Transverse colon (tissue), 4 donors: ENCODE measurements around the gene CST7. TPM values are rescaled to one million over a fixed set of nuclear protein-coding genes. Genes with fewer than 3 reads are reported as not detected.

Experiments
- DNase-seq: peaks from one replicate; pipeline ENCODE4 v3.0.0-alpha.2; 2019
- H3K27ac ChIP-seq, 4 donors: fragments of 200-600 bp; sonication (generic); 2 replicates each; pipeline ENCODE4 v1.5.1; 2016 to 2018; ENCODE audit warnings: inconsistent platforms in 4 of 4
- H3K27me3 ChIP-seq: fragments of 200-600 bp; sonication (generic); 2 replicates; pipeline ENCODE4 v1.5.1; 2017; ENCODE audit warnings: inconsistent platforms
- H3K36me3 ChIP-seq, 4 donors: fragments of 200-600 bp; sonication (generic); 2 replicates each; pipeline ENCODE4 v1.5.1; 2017 to 2019; ENCODE audit warnings: inconsistent platforms in 4 of 4
- H3K4me1 ChIP-seq, 4 donors: fragments of 200-600 bp; sonication (generic); 2 replicates each; pipeline ENCODE4 v1.5.1; 2017 to 2020; ENCODE audit warnings: inconsistent platforms in 4 of 4
- H3K4me3 ChIP-seq, 4 donors: fragments of 200-600 bp; sonication (generic); 1 replicate in 1 of 4; 2 replicates in 3 of 4; pipeline versions ENCODE4 v1.5.1 to v1.6.1; 2017 to 2019; ENCODE audit warnings: inconsistent platforms in 4 of 4
- H3K9me3 ChIP-seq, 2 donors: fragments of 200-600 bp; sonication (generic); 2 replicates each; pipeline ENCODE4 v1.5.1; 2017 to 2019; ENCODE audit warnings: inconsistent platforms in 2 of 2
- EP300 ChIP-seq: sonication (generic); formaldehyde crosslinking; IDR thresholded peaks from one replicate; pipeline ENCODE4 v1.6.1; 2017; ENCODE audit warnings: antibody characterized with exemption, low read depth
- POLR2A ChIP-seq: fragments of 450-650 bp; IDR thresholded peaks from one replicate; pipeline ENCODE4 v1.6.1; 2016; ENCODE audit warnings: antibody characterized with exemption, mild to moderate bottlenecking, moderate library complexity
- POLR2AphosphoS5 ChIP-seq, 3 donors: sonication (generic); formaldehyde crosslinking; IDR thresholded peaks; one replicate each; pipeline ENCODE4 v1.6.1; 2016; ENCODE audit warnings: antibody characterized with exemption in 3 of 3
- WGBS, 2 donors: methylation state at CpG; one replicate each; pipeline ENCODE4 v1.1.5; 2018; ENCODE audit warnings: low coverage in 1 of 2; 5-methylcytosine and 5-hydroxymethylcytosine counted together
- in situ Hi-C, 4 donors: fragments of 200-750 bp; cut with MboI; loops; one replicate each; pipeline versions ENCODE4 v1.15.0 to v1.15.1; 2017; ENCODE audit warnings: low sequenced_read_pairs in 3 of 4, low pct_ligation_motif_present in 1 of 4, low pct_unique_long_range_greater_than_20kb in 1 of 4
- intact Hi-C: fragments of 100-400 bp; cut with DNase I; formaldehyde crosslinking; loops from one replicate; pipeline ENCODE4 v1.15.1; 2023; ENCODE audit warnings: low total_unique reads
- small RNA-seq, 4 donors: library from RNA; depleted of rRNA; stranded (forward); fragments of <200 nt; gene quantifications; one replicate each; pipeline ENCODE3, GENCODE V24; 2016
- total RNA-seq, 4 donors: library from RNA; depleted of rRNA; stranded (reverse); fragments of >200 nt; gene quantifications; one replicate each; pipeline ENCODE4 v1.1.0, GENCODE V29; 2016
- TF ChIP-seq, protein P1 (sequence below), 5 experiments: fragments of 200-600 bp in 3 of 5; fragments of 450-650 bp in 2 of 5; sonication (generic) in 3 of 5; IDR thresholded peaks; 1 replicate in 2 of 5; 2 replicates in 3 of 5; pipeline ENCODE4 v1.5.1; 2016 to 2017; ENCODE audit warnings: antibody characterized with exemption in 5 of 5, inconsistent platforms in 3 of 5, mild to moderate bottlenecking in 2 of 5, moderate library complexity in 1 of 5

Gene CST7
- total RNA-seq, 4 donors from 2014 or later: 3.2 to 3.3 TPM; not detected in 2

- H3K36me3 ChIP-seq: peaks cover 0 to 17% (median 8%) of the 10 kb centered on the region in 4 donors
- in situ Hi-C loops: loop anchor here in 1 of 4 donors (25.0 kb wide), 1 partner anchor 154 kb away; no protein-coding TSS in a partner anchor
Measured at GRCh38 chr20:25008388-25009217, 59.5 kb downstream of the CST7 start.

More at GRCh38 chr20:25008388-25009217, 59.5 kb downstream of the CST7 start:
- Histone ChIP-seq H3K4me3 (no peak overlapping the region), H3K4me1 (peaks cover 0 to 14% (median 6%) of the 10 kb centered on the region in 4 donors), H3K9me3 (no peaks in the 10 kb centered on the region), H3K27me3 (no peaks in the 10 kb centered on the region), H3K27ac (no peak overlapping the region)
- 90 to 95% methylated on average over 6 to 11 of the region's 11 CpGs for WGBS, 2 donors
- no peak for DNase-seq
- TF ChIP-seq, protein P1, sequence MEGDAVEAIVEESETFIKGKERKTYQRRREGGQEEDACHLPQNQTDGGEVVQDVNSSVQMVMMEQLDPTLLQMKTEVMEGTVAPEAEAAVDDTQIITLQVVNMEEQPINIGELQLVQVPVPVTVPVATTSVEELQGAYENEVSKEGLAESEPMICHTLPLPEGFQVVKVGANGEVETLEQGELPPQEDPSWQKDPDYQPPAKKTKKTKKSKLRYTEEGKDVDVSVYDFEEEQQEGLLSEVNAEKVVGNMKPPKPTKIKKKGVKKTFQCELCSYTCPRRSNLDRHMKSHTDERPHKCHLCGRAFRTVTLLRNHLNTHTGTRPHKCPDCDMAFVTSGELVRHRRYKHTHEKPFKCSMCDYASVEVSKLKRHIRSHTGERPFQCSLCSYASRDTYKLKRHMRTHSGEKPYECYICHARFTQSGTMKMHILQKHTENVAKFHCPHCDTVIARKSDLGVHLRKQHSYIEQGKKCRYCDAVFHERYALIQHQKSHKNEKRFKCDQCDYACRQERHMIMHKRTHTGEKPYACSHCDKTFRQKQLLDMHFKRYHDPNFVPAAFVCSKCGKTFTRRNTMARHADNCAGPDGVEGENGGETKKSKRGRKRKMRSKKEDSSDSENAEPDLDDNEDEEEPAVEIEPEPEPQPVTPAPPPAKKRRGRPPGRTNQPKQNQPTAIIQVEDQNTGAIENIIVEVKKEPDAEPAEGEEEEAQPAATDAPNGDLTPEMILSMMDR (IDR thresholded peaks at IDR 0.05): no peak
- TF ChIP-seq POLR2AphosphoS5 (IDR thresholded peaks at IDR 0.05) (no peak), EP300 (no peak), POLR2A (no peak)
- intact Hi-C loops: no loop called here

Small RNA genes lying within 50 kb of the gene (small RNA-seq; reads per million reads assigned to genes)
- gene RNU6-1257P: 0 reads per million in 4 donors

Other genes starting within 250 kb of the CST7 start
- gene APMAP, start 43.5 kb downstream of the CST7 start, total RNA-seq: 10 to 100 TPM; 14.9 to 88.6 (median 50.2) TPM
- 10 to 100 TPM; 30.3 to 64.7 (median 51.6) TPM for gene ACSS1, start 108.9 kb downstream of the CST7 start, total RNA-seq
- gene VSX1, start 132.9 kb downstream of the CST7 start, total RNA-seq: under 1 TPM in 1 of 4 donors, not detected in 3; 0.16 TPM
- 100 to 1,000 TPM; 163 to 261 (median 224) TPM for gene ENTPD6, start 246.4 kb downstream of the CST7 start, total RNA-seq